OCI-LY3 (cell line): ENCODE measurements around the gene TPH2.

Experiments
- H2AFZ ChIP-seq: fragments of 200-600, 300-600 bp; shearing (Covaris generic); 2 replicates; pipeline ENCODE4 v1.6.0; 2014; ENCODE audit warnings: antibody characterized with exemption, low read depth, low read length
- H3K27ac ChIP-seq: fragments of 200-600, 300-600 bp; sonication (generic); 2 replicates; pipeline ENCODE4 v1.5.1; 2014; ENCODE audit warnings: mild to moderate bottlenecking, low read length, moderate library complexity, mixed read lengths
- H3K27me3 ChIP-seq: fragments of 200-600, 300-600 bp; sonication (generic); 2 replicates; pipeline ENCODE4 v1.6.1; 2014; ENCODE audit warnings: low read depth, low read length, mixed read lengths
- H3K36me3 ChIP-seq: fragments of 200-600, 300-600 bp; sonication (generic); replicated peaks from 2 replicates; pipeline ENCODE3; 2014; ENCODE audit warnings: low read depth, low read length, mixed read lengths
- H3K4me1 ChIP-seq: fragments of 300-600, 200-600 bp; sonication (generic); 2 replicates; pipeline ENCODE4 v1.6.1; 2014; ENCODE audit warnings: low read length, mixed read lengths
- H3K4me2 ChIP-seq: fragments of 200-600, 300-600 bp; sonication (generic); 2 replicates; pipeline ENCODE4 v1.6.1; 2014; ENCODE audit warnings: low read length, mixed read lengths
- H3K4me3 ChIP-seq: fragments of 300-600, 200-600 bp; sonication (generic); 2 replicates; pipeline ENCODE4 v1.5.1; 2014; ENCODE audit warnings: antibody characterized with exemption, mild to moderate bottlenecking, low read length, moderate library complexity
- H3K79me2 ChIP-seq: fragments of 300-600, 200-600 bp; shearing (Covaris generic); 2 replicates; pipeline ENCODE4 v1.6.1; 2014; ENCODE audit warnings: mild to moderate bottlenecking, low read length, mixed read lengths
- H3K9ac ChIP-seq: fragments of 300-600, 200-600 bp; shearing (Covaris generic); 2 replicates; pipeline ENCODE4 v1.6.0; 2014; ENCODE audit warnings: mild to moderate bottlenecking, low read length, moderate library complexity
- H3K9me3 ChIP-seq: fragments of 200-600, 300-600 bp; shearing (Covaris generic); 2 replicates; pipeline ENCODE4 v1.6.1; 2014; ENCODE audit warnings: low read length, mixed read lengths; ENCODE audit not compliant: insufficient read depth
- H4K20me1 ChIP-seq: fragments of 200-600, 300-600 bp; sonication (generic); 2 replicates; pipeline ENCODE4 v1.6.1; 2016; ENCODE audit warnings: low read length, mixed read lengths; ENCODE audit not compliant: insufficient read depth
- CTCF ChIP-seq: fragments of 200-600, 300-600 bp; sonication (generic); IDR thresholded peaks from 2 replicates; pipeline ENCODE4 v1.5.1; 2014; ENCODE audit warnings: antibody characterized with exemption, low read length, low read depth
- EZH2phosphoT487 ChIP-seq: fragments of 200-600 bp; shearing (Covaris generic); IDR thresholded peaks from 2 replicates; pipeline ENCODE4 v1.6.1; 2018; ENCODE audit warnings: antibody characterized with exemption, mixed run types, low read depth

TPH2 gene

GRCh38 chr12:72018036-72018435 lies 79.4 kb downstream of the TPH2 start:
- Histone ChIP-seq H3K27me3 (no peaks in the 10 kb centered on the region), H3K4me2 (no peak overlapping the region), H3K27ac (no peak overlapping the region), H3K4me3 (no peak overlapping the region), H3K4me1 (peaks cover 5% of the 10 kb centered on the region; the same call in 1 of the 2 replicates), H3K9ac (no peak overlapping the region), H3K36me3 (no peaks in the 10 kb centered on the region), H3K9me3 (no peaks in the 10 kb centered on the region), H2AFZ (no peak overlapping the region), H3K79me2 (no peaks in the 10 kb centered on the region), H4K20me1 (no peaks in the 10 kb centered on the region)
- TF ChIP-seq EZH2phosphoT487: no peak
- no peak for TF ChIP-seq CTCF

DNA sequence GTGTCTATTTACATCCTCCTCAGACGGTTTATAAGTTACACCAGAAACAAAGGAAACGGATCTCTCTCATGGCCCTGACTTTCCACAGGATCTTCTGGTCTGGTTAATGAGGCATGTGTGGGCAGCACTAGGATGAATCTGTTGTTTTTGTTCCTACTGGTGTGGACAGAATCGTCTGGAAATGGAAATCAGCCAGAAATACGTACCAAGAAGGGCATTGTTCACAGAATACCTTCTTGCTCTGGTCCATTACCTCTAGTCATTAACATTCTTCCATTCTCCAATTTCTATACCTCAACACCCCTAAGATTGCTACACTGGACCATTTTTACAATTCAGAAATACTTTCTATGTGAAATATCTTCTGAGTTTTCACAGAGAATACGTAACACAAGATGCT lies 86.0 kb downstream of the TPH2 start:
- no peaks in the 10 kb centered on the region for H4K20me1 ChIP-seq
- H3K9ac ChIP-seq: no peak overlapping the region
- no peaks in the 10 kb centered on the region for H3K36me3 ChIP-seq
- H3K4me3 ChIP-seq: no peak overlapping the region
- no peaks in the 10 kb centered on the region for H3K27me3 ChIP-seq
- no peak overlapping the region for H2AFZ ChIP-seq
- H3K4me2 ChIP-seq: no peak overlapping the region
- no peaks in the 10 kb centered on the region for H3K9me3 ChIP-seq
- H3K27ac ChIP-seq: no peak overlapping the region
- TF ChIP-seq EZH2phosphoT487: no peak
- TF ChIP-seq CTCF: no peak
- no peaks in the 10 kb centered on the region for H3K4me1 ChIP-seq
- no peaks in the 10 kb centered on the region for H3K79me2 ChIP-seq

- Histone ChIP-seq H4K20me1 (no peaks in the 10 kb centered on the region), H3K79me2 (no peaks in the 10 kb centered on the region), H3K4me3 (no peak overlapping the region), H3K4me2 (no peak overlapping the region), H2AFZ (no peak overlapping the region), H3K27me3 (no peaks in the 10 kb centered on the region), H3K4me1 (no peaks in the 10 kb centered on the region), H3K9me3 (no peaks in the 10 kb centered on the region), H3K36me3 (no peaks in the 10 kb centered on the region), H3K9ac (no peak overlapping the region), H3K27ac (no peak overlapping the region)
- TF ChIP-seq CTCF: no peak
- no peak for TF ChIP-seq EZH2phosphoT487
Measured at GRCh38 chr12:72025524-72025923, 86.9 kb downstream of the TPH2 start.

GRCh38 chr12:72028966-72029365 lies 90.3 kb downstream of the TPH2 start:
- Histone ChIP-seq H3K9me3 (no peaks in the 10 kb centered on the region), H2AFZ (no peak overlapping the region), H3K4me2 (no peak overlapping the region), H3K4me1 (no peaks in the 10 kb centered on the region), H4K20me1 (no peaks in the 10 kb centered on the region), H3K27ac (no peak overlapping the region), H3K79me2 (no peaks in the 10 kb centered on the region), H3K9ac (no peak overlapping the region), H3K4me3 (no peak overlapping the region), H3K36me3 (no peaks in the 10 kb centered on the region), H3K27me3 (no peaks in the 10 kb centered on the region)
- no peak for TF ChIP-seq CTCF
- TF ChIP-seq EZH2phosphoT487: no peak
